ENCODE measurements around the gene TANGO6. TPM values are rescaled to one million over a fixed set of nuclear protein-coding genes. Genes with fewer than 3 reads are reported as not detected.

The TANGO6 gene
- total RNA-seq, 2 donors from 2014 or later, result 9.6 to 22.7 TPM

- Histone ChIP-seq H3K27ac (no peak overlapping the region), H3K36me3 (replicated peaks in 1 of 2; ENCODE audit: insufficient read depth in 1 of 2, low read depth in 2 of 2) (no peaks in the 10 kb centered on the region), H3K4me1 (peaks cover 30% of the 10 kb centered on the region), H3K4me3 (no peak overlapping the region), H3K27me3 (no peaks in the 10 kb centered on the region), H3K9me3 (no peaks in the 10 kb centered on the region)
- intact Hi-C loops (cut with DNase I), result no loop called here
- no peak for DNase-seq
- WGBS, 2 donors, result 24 to 26% methylated on average over 6 of the region's 6 CpGs
- no peak for ATAC-seq
- TF ChIP-seq, protein P1, sequence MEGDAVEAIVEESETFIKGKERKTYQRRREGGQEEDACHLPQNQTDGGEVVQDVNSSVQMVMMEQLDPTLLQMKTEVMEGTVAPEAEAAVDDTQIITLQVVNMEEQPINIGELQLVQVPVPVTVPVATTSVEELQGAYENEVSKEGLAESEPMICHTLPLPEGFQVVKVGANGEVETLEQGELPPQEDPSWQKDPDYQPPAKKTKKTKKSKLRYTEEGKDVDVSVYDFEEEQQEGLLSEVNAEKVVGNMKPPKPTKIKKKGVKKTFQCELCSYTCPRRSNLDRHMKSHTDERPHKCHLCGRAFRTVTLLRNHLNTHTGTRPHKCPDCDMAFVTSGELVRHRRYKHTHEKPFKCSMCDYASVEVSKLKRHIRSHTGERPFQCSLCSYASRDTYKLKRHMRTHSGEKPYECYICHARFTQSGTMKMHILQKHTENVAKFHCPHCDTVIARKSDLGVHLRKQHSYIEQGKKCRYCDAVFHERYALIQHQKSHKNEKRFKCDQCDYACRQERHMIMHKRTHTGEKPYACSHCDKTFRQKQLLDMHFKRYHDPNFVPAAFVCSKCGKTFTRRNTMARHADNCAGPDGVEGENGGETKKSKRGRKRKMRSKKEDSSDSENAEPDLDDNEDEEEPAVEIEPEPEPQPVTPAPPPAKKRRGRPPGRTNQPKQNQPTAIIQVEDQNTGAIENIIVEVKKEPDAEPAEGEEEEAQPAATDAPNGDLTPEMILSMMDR (IDR thresholded peaks at IDR 0.05), result no peak
- TF ChIP-seq POLR2A (IDR thresholded peaks at IDR 0.05), result no peak
These were observed 287.1 kb downstream of the TANGO6 start for GRCh38 chr16:69130461-69130860.

DNA sequence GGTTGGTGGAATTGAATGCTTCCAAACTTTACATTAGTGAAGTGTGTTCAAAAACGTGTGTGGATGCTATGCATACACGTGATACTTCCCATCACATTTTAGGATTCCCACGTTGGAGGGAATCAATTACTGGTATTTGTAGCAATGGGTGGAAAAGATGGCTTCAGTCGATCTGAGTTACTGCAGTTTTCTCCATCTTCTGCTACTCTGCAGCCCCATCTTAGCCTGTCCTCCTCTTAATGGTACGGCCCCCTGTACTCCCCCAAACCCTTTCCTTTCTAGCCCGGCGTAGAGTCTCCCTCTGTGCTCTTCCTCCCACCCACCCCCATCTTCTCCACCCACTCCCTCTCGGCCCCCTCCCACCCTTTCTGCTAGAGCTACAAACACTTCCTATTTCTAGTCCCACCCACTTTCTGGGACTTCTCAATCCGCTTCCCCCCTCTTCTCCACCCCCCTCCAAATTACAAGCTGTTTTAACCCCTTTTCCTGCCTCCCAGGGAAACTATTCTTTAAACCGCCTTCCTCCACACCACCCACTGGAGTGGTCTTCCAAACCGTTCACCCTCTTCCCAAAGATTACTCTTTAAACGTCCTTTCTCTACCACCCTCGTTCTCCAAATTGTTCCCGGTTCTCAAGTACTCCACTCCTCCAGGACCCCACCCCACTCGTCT, 288.0 kb downstream of the TANGO6 start:
- H3K4me1 ChIP-seq, result peaks cover 30% of the 10 kb centered on the region
- peak in 1 of 4 donors; percentile 28 for DNase-seq

DNA sequence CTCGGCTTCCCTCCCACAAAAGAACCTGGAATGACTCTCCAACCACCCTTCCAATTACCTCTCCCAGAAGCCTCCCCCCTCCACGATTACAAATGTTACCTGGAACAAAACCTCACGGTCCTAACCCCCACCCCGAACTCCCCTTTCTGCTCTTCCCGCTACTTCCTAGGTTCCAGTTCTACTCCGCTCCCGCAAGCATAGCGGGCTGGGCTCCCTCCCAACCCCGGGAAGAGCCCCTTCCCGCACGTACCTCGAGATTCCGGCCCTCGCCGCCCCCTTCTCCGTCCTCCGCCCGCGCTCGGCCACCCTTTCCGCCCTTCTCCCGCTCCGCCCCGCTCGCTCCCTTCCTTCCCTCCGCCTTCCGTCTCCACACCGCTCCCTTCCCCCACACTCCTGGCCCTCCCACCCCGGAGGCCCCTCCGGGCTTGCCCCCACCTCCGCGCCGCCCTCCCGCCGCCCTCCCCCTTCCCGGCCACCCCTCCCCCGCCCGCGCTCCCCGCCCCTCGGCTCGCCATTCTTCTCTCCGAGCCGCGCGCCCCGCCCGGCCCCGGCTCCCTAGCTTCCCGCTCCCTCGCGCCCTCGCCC, 288.6 kb downstream of the TANGO6 start:
- 0 to 1% methylated on average over 33 to 39 of the region's 53 CpGs for WGBS, 2 donors

More for the DNA sequence above, 288.0 kb downstream of the TANGO6 start:
- Histone ChIP-seq H3K27ac (peak overlapping the region; percentile 79 to 95 (median 91)), H3K4me3 (peak overlapping the region; percentile 77 to 88), H3K9me3 (no peaks in the 10 kb centered on the region), H3K36me3 (replicated peaks in 1 of 2; ENCODE audit: insufficient read depth in 1 of 2, low read depth in 2 of 2) (no peaks in the 10 kb centered on the region), H3K27me3 (no peaks in the 10 kb centered on the region)
- 5% methylated on average over 15 of the region's 15 CpGs for WGBS, 2 donors
- no peak for ATAC-seq
- intact Hi-C loops (cut with DNase I), result no loop called here
- TF ChIP-seq POLR2A (IDR thresholded peaks at IDR 0.05), result no peak
- TF ChIP-seq, protein P1 (IDR thresholded peaks at IDR 0.05), result no peak

DNA sequence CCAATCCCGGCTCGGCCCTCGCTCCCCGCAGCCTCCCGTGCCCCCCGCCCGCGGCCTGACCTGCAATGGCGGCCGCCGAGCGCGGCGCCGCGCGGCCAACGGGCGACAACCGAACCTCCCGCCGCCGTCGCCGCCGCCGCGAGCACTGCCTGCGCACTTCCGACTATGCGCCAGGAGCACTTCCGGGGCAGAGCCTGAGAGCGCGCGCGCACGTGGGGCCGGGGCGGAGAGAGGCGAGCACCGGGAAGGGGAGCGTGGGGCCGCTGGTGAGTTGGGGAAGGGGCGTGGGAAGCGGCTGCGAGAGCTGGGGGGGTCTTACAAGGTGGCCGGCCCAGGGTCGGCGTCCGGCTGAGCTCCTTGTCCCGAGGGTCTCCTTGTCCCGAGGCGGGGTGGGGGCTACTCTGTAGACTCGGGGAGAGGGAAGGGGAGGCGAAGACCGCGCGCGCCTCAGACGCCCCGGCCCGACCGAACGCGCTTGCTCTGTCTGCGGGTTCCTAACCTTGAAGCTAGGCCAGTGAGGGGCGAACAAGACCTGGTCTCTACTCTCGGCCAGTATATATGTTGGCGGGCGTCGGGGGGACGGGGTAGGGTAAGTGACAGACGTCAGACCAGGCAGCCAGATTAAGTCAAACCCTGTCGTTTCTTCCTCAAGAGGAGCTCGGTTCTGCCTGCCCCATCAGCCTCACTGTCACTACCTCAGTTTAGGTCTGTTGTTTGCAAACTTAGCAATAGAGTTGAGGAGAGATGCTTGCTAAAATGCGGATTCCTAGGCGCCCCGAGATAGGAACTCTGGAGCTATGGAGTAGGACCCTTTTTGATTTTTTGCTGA, 289.3 kb downstream of the TANGO6 start, which contains the start of the genes CHTF8 and UTP4:
TSS of gene CHTF8 (minus strand) at position 165 of the 829 bp plus-strand sequence. CDS start 11,130 bp downstream, outside the sequence.
TSS of gene UTP4 (plus strand) at position 226 of the 829 bp plus-strand sequence. CDS start 811 bp downstream, outside the sequence.
- intact Hi-C loops (cut with DNase I), result no loop called here
- TF ChIP-seq, protein P1 (IDR thresholded peaks at IDR 0.05), result no peak
- TF ChIP-seq POLR2A (IDR thresholded peaks at IDR 0.05), result peak; percentile 49 to 76 (median 72)
- 0 to 1% methylated on average over 26 to 70 of the region's 78 CpGs for WGBS, 2 donors
- Histone ChIP-seq H3K4me3 (peak within 1 kb of the TSS; percentile 77 to 88), H3K9me3 (no peaks in the 10 kb centered on the region), H3K27ac (peak within 1 kb of the TSS; percentile 79 to 95 (median 91)), H3K4me1 (peaks cover 30% of the 10 kb centered on the region), H3K27me3 (no peaks in the 10 kb centered on the region), H3K36me3 (replicated peaks in 1 of 2; ENCODE audit: insufficient read depth in 1 of 2, low read depth in 2 of 2) (no peaks in the 10 kb centered on the region)
- peak; percentile 81 to 86 (median 84) for DNase-seq
- ATAC-seq, result peak; percentile 95

More for the DNA sequence above, 288.6 kb downstream of the TANGO6 start:
- Histone ChIP-seq H3K4me1 (peaks cover 30% of the 10 kb centered on the region), H3K36me3 (replicated peaks in 1 of 2; ENCODE audit: insufficient read depth in 1 of 2, low read depth in 2 of 2) (no peaks in the 10 kb centered on the region), H3K4me3 (peak overlapping the region; percentile 77 to 88), H3K27me3 (no peaks in the 10 kb centered on the region), H3K9me3 (no peaks in the 10 kb centered on the region), H3K27ac (peak overlapping the region; percentile 79 to 95 (median 91))
- intact Hi-C loops (cut with DNase I), result no loop called here
- peak in 1 of 3 donors; percentile 51 for TF ChIP-seq POLR2A (IDR thresholded peaks at IDR 0.05)
- TF ChIP-seq, protein P1 (IDR thresholded peaks at IDR 0.05), result no peak
- peak; percentile 75 for ATAC-seq
- peak; percentile 74 to 84 (median 75) for DNase-seq

Measured in body of pancreas (tissue), 4 donors.